ENCODE results near the gene PCSK9.

DNA sequence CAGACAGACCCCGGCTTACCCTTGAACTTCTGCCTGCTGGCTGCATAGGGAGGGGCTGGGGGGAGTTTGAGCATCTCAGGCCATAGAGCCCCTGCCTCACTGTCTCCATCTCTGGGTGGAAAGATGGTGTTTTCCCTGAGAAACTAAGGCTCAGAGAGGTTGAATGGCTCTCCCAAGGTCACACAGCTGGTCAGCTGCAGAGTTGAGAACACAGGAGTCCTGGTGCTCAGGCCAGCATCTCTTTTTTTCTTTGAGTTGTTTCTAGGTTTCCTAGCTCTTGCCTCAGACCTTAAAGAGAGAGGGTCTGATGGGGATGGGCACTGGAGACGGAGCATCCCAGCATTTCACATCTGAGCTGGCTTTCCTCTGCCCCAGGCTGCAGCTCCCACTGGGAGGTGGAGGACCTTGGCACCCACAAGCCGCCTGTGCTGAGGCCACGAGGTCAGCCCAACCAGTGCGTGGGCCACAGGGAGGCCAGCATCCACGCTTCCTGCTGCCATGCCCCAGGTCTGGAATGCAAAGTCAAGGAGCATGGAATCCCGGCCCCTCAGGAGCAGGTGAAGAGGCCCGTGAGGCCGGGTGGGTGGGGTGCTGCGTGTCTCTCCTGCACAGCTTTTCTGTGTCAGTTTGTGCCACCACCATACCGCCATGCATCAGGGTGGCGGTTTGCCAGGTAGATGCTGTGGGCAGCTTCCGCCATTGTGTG lies 21.8 kb downstream of the PCSK9 start:
- TF ChIP-seq POLR2A (IDR thresholded peaks at IDR 0.05) (no peak), CTCF (IDR thresholded peaks at IDR 0.05) (no peak)
